ENCODE data around the gene GPR84.

GRCh38 chr12:54360717-54361456 lies 3.4 kb downstream of the GPR84 start:
- TF ChIP-seq POLR2AphosphoS5 (IDR thresholded peaks at IDR 0.05; ENCODE audit: insufficient read depth, low read depth, low read length), result no peak
- peak; percentile 78 to 84 for TF ChIP-seq CTCF (IDR thresholded peaks at IDR 0.05; ENCODE audit: extremely low read depth in 1 of 2, insufficient read depth in 1 of 2, low read depth in 1 of 2, low read length in 2 of 2)
- no peak for TF ChIP-seq POLR2A (IDR thresholded peaks at IDR 0.05; ENCODE audit: low read depth, low read length)
- TF ChIP-seq, protein P1, sequence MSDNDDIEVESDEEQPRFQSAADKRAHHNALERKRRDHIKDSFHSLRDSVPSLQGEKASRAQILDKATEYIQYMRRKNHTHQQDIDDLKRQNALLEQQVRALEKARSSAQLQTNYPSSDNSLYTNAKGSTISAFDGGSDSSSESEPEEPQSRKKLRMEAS (IDR thresholded peaks at IDR 0.05; ENCODE audit: insufficient read depth, insufficient read length), result no peak
- no peak for TF ChIP-seq EZH2 (IDR thresholded peaks at IDR 0.05; ENCODE audit: borderline replicate concordance, low read depth, low read length, severe bottlenecking)
- no peak for TF ChIP-seq MYC (IDR thresholded peaks at IDR 0.05; ENCODE audit: low read depth, low read length)
- peak; percentile 6 for TF ChIP-seq JUN (IDR thresholded peaks at IDR 0.05; ENCODE audit: borderline replicate concordance, insufficient read depth, insufficient read length, low read depth)
- TF ChIP-seq GATA2 (IDR thresholded peaks at IDR 0.05; ENCODE audit: insufficient read depth, insufficient read length, low read depth, low read length), result no peak
- TF ChIP-seq FOS (IDR thresholded peaks at IDR 0.05; ENCODE audit: borderline replicate concordance, insufficient read depth, low read length), result peak; percentile 49

All from endothelial cell of umbilical vein (primary cell).